ENCODE measurements around the gene GALNT1.

Gene GALNT1

DNA sequence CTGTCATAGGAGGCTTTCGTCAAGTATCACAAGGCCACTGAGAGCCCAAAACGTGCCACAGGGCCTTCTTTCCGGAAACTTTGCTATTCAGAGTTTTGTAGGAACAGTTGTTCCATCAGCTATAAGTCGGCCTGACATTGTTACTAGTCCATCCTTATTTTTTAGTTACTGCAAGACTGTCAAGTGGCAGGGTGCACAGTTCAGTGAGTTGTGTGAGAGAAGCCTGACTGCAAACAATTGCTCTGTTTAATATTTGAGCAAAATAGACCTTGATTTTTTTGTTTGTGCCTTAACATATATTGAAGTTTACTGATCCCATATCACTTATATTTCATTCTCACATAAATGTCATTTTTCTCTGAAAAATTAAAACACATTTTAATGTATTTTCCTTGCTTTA is 110.1 kb downstream of the GALNT1 start:
- WGBS, 2 experiments = 96 to 97% methylated on average over 4 of the region's 4 CpGs
- H3K27me3 ChIP-seq (ENCODE audit: control insufficient read depth, insufficient read depth, low read length, poor library complexity, severe bottlenecking) = no peaks in the 10 kb centered on the region
- H3K36me3 ChIP-seq (ENCODE audit: control insufficient read depth, insufficient read depth, low read length) = no peaks in the 10 kb centered on the region

DNA sequence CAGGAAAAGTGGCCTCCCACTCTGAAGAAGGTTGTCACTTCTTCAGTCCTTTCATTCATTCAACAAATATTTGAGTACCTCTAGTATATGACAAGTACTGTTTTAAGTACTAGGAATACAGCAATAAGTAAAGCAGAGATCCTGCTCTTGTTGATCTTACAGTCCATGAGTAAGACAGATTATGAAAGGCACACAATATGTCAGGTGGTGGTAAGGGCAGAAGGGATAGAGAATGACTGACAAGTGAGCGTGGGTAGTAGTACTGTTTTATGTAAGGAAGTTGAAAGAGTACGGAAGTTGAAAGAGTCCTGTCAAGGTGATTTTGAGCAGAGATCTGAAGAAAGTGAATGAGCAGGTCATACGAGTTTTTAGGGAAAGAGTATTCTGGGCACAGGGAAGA is 111.3 kb downstream of the GALNT1 start:
- Histone ChIP-seq H3K9me3 (ENCODE audit: control insufficient read depth, low read length) (no peaks in the 10 kb centered on the region), H3K27me3 (ENCODE audit: control insufficient read depth, insufficient read depth, low read length, poor library complexity, severe bottlenecking) (no peaks in the 10 kb centered on the region), H3K27ac (ENCODE audit: insufficient read depth, low read depth, low read length, poor library complexity, severe bottlenecking) (no peak overlapping the region), H3K36me3 (ENCODE audit: control insufficient read depth, insufficient read depth, low read length) (no peaks in the 10 kb centered on the region), H3K4me1 (ENCODE audit: control insufficient read depth, insufficient read depth, low read length) (no peaks in the 10 kb centered on the region), H3K4me3 (ENCODE audit: insufficient read depth, low read depth, low read length) (no peak overlapping the region)
- 95 to 97% methylated on average over 3 of the region's 3 CpGs for WGBS, 2 experiments

More for the DNA sequence above, 110.1 kb downstream of the GALNT1 start:
- Histone ChIP-seq H3K4me1 (ENCODE audit: control insufficient read depth, insufficient read depth, low read length) (no peaks in the 10 kb centered on the region), H3K9me3 (ENCODE audit: control insufficient read depth, low read length) (no peaks in the 10 kb centered on the region), H3K27ac (ENCODE audit: insufficient read depth, low read depth, low read length, poor library complexity, severe bottlenecking) (no peak overlapping the region), H3K4me3 (ENCODE audit: insufficient read depth, low read depth, low read length) (no peak overlapping the region)

DNA sequence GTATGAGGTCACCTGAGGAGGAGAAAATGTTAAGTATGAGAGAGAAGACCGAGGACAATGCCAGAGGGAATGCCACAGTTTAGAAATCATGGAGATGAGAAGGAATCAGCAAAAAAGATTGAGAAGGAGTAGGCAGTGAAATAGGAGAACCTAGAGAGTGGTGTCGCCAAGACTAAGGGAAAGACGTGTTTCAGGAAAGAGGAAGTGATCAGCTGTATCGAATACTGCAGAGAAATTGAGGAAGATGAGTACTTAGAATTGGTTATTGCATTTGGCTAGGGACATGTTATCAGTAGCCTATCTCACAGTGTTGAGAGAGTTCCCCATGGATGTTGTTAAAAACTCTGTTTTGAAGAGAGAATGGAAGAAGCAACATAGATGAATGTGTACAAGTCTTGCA is 112.3 kb downstream of the GALNT1 start:
- WGBS, 2 experiments = 93 to 94% methylated on average over 4 of the region's 4 CpGs
- H3K4me3 ChIP-seq (ENCODE audit: insufficient read depth, low read depth, low read length) = no peak overlapping the region
- H3K27ac ChIP-seq (ENCODE audit: insufficient read depth, low read depth, low read length, poor library complexity, severe bottlenecking) = no peak overlapping the region
- no peaks in the 10 kb centered on the region for H3K36me3 ChIP-seq (ENCODE audit: control insufficient read depth, insufficient read depth, low read length)
- no peaks in the 10 kb centered on the region for H3K27me3 ChIP-seq (ENCODE audit: control insufficient read depth, insufficient read depth, low read length, poor library complexity, severe bottlenecking)
- no peaks in the 10 kb centered on the region for H3K9me3 ChIP-seq (ENCODE audit: control insufficient read depth, low read length)
- no peaks in the 10 kb centered on the region for H3K4me1 ChIP-seq (ENCODE audit: control insufficient read depth, insufficient read depth, low read length)

DNA sequence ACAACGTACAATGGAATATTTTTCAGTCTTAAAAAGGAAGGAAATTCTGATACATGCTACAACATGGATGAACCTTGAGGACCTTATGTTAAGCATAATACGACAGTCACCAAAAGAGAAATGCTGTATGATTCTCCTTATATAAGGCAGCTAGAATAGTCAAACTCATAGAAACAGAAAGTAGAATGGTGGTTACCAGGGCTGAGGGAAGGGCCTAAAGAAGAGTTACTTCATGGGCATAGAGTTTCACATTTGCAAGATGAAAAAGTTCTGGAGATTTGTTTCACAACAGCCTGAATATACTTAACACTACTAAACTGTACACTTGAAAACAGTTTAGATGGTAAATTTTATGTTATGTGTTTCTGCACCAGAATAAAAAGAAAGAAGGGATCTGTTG is 113.3 kb downstream of the GALNT1 start:
- H3K4me1 ChIP-seq (ENCODE audit: control insufficient read depth, insufficient read depth, low read length) = no peaks in the 10 kb centered on the region
- H3K27me3 ChIP-seq (ENCODE audit: control insufficient read depth, insufficient read depth, low read length, poor library complexity, severe bottlenecking) = no peaks in the 10 kb centered on the region
- WGBS, 2 experiments = 83 to 98% methylated on average over 2 of the region's 2 CpGs
- no peak overlapping the region for H3K4me3 ChIP-seq (ENCODE audit: insufficient read depth, low read depth, low read length)
- no peaks in the 10 kb centered on the region for H3K36me3 ChIP-seq (ENCODE audit: control insufficient read depth, insufficient read depth, low read length)
- H3K27ac ChIP-seq (ENCODE audit: insufficient read depth, low read depth, low read length, poor library complexity, severe bottlenecking) = no peak overlapping the region
- no peaks in the 10 kb centered on the region for H3K9me3 ChIP-seq (ENCODE audit: control insufficient read depth, low read length)

DNA sequence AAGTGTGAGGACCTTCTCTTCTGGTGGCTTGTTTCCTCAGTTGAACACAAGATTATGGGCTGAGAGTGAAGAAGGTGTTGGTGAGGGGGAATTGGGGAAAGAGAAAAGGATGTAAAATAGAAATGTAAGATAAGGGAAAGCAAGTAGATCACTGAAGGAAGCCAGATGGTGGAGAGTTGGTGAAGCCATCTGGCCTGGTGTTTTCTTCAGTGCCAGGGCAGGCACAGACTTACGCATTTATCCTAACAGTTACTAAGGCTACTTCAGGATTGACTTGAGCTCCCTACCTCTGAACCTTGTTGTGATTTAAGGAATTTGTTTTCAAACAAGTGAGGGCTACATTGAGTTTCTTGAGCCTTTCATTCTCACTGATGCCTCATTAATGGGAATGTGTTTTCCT is 113.8 kb downstream of the GALNT1 start:
- Histone ChIP-seq H3K27ac (ENCODE audit: insufficient read depth, low read depth, low read length, poor library complexity, severe bottlenecking) (no peak overlapping the region), H3K9me3 (ENCODE audit: control insufficient read depth, low read length) (no peaks in the 10 kb centered on the region), H3K36me3 (ENCODE audit: control insufficient read depth, insufficient read depth, low read length) (no peaks in the 10 kb centered on the region), H3K4me1 (ENCODE audit: control insufficient read depth, insufficient read depth, low read length) (no peaks in the 10 kb centered on the region), H3K27me3 (ENCODE audit: control insufficient read depth, insufficient read depth, low read length, poor library complexity, severe bottlenecking) (no peaks in the 10 kb centered on the region), H3K4me3 (ENCODE audit: insufficient read depth, low read depth, low read length) (no peak overlapping the region)
- WGBS, 2 experiments = 100% methylated on average over 1 of the region's 1 CpG

DNA sequence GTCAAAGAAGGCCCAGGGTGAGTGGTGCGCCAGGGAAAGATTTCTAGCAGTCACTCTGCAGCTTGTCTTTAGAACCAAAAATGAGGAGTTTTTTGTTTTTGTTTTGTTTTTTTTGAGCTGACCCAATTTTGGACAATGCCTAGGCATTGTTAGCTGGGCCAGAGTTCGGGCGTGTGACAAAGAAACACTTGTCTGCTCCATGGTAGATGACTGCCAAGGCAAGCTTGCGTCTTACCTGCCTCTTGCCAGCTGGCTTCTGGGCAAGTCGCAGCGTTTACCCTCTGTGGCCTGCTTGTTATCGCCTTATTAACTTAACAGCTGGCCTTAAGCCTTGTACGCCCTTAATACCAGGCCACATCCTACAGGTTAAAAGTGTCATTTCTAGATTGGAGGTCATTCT is 114.3 kb downstream of the GALNT1 start:
- WGBS, 2 experiments = 96% methylated on average over 8 of the region's 8 CpGs
- Histone ChIP-seq H3K36me3 (ENCODE audit: control insufficient read depth, insufficient read depth, low read length) (no peaks in the 10 kb centered on the region), H3K4me3 (ENCODE audit: insufficient read depth, low read depth, low read length) (no peak overlapping the region)

DNA sequence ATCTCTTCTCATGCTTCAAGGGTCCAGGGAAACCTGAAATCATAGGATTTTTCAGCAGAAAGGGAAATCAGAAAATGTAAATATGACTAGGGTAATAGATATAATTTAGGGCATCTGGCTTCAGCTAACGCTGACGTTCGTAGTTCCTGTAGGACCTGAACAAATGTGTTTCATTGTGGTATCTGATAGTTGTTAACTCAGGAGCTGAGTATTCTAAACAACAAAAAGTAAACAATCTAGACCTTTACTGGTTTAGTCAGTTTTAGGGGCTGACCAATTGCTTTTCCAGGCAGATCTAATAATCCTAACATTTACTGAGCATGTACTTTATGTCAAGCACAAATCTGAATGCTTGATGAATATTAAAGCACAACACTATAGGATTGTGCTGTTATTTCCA is 114.8 kb downstream of the GALNT1 start:
- Histone ChIP-seq H3K27ac (ENCODE audit: insufficient read depth, low read depth, low read length, poor library complexity, severe bottlenecking) (no peak overlapping the region), H3K36me3 (ENCODE audit: control insufficient read depth, insufficient read depth, low read length) (no peaks in the 10 kb centered on the region), H3K4me1 (ENCODE audit: control insufficient read depth, insufficient read depth, low read length) (no peaks in the 10 kb centered on the region), H3K4me3 (ENCODE audit: insufficient read depth, low read depth, low read length) (no peak overlapping the region), H3K27me3 (ENCODE audit: control insufficient read depth, insufficient read depth, low read length, poor library complexity, severe bottlenecking) (no peaks in the 10 kb centered on the region), H3K9me3 (ENCODE audit: control insufficient read depth, low read length) (no peaks in the 10 kb centered on the region)
- WGBS, 2 experiments = 99 to 100% methylated on average over 3 of the region's 3 CpGs

More for the DNA sequence above, 114.3 kb downstream of the GALNT1 start:
- Histone ChIP-seq H3K27me3 (ENCODE audit: control insufficient read depth, insufficient read depth, low read length, poor library complexity, severe bottlenecking) (no peaks in the 10 kb centered on the region), H3K9me3 (ENCODE audit: control insufficient read depth, low read length) (no peaks in the 10 kb centered on the region), H3K27ac (ENCODE audit: insufficient read depth, low read depth, low read length, poor library complexity, severe bottlenecking) (no peak overlapping the region), H3K4me1 (ENCODE audit: control insufficient read depth, insufficient read depth, low read length) (no peaks in the 10 kb centered on the region)

DNA sequence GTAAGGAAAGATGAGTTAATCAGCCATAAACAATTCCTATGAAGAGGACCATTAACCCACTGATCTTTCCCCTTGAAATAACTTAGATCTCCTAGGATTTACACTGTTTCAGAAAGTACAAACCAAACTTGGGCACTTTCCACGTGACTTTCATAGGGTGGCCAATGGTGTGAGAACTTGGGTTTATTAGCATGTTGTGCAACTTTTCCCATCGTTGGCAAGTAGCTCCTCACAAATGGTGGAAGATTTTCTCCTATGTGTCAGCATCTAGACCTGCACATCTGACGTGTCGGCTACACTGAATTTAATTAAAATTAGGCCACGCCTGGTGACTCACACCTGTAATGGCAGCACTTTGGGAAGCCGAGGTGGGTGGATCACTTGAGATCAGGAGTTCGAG is 116.3 kb downstream of the GALNT1 start:
- WGBS, 2 experiments = 88 to 93% methylated on average over 7 of the region's 7 CpGs
- Histone ChIP-seq H3K4me1 (ENCODE audit: control insufficient read depth, insufficient read depth, low read length) (no peaks in the 10 kb centered on the region), H3K27ac (ENCODE audit: insufficient read depth, low read depth, low read length, poor library complexity, severe bottlenecking) (no peak overlapping the region), H3K27me3 (ENCODE audit: control insufficient read depth, insufficient read depth, low read length, poor library complexity, severe bottlenecking) (no peaks in the 10 kb centered on the region), H3K4me3 (ENCODE audit: insufficient read depth, low read depth, low read length) (no peak overlapping the region), H3K9me3 (ENCODE audit: control insufficient read depth, low read length) (no peaks in the 10 kb centered on the region), H3K36me3 (ENCODE audit: control insufficient read depth, insufficient read depth, low read length) (no peaks in the 10 kb centered on the region)

DNA sequence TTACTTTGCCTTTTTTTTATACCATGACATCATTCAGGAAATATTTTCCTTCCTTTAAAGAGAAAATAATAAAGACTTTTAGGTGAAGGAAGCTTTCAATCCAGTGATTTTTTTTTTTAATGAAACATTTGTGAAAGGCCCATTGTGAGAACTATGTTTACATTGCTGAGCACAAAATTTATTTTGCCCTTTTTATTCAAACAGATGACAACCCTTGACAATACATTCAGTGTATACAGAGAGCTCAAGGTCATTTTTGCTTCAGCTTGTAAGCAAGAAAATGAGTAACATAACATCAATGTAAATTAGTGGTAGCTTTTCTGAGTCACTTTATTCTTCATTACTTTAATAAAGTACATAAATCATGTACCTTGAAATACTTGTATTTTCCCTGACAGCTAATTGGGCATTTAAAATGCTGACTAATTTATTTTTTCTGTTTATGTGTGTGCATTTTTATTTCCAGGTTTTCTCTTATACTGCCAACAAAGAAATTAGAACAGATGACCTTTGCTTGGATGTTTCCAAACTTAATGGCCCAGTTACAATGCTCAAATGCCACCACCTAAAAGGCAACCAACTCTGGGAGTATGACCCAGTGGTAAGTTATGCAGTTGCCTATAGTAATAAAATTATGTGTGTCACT is 121.6 kb downstream of the GALNT1 start:
- H3K27me3 ChIP-seq (ENCODE audit: control insufficient read depth, insufficient read depth, low read length, poor library complexity, severe bottlenecking) = no peaks in the 10 kb centered on the region
- H3K4me3 ChIP-seq (ENCODE audit: insufficient read depth, low read depth, low read length) = no peak overlapping the region
- H3K4me1 ChIP-seq (ENCODE audit: control insufficient read depth, insufficient read depth, low read length) = no peaks in the 10 kb centered on the region
- H3K36me3 ChIP-seq (ENCODE audit: control insufficient read depth, insufficient read depth, low read length) = no peaks in the 10 kb centered on the region
- no peak overlapping the region for H3K27ac ChIP-seq (ENCODE audit: insufficient read depth, low read depth, low read length, poor library complexity, severe bottlenecking)
- H3K9me3 ChIP-seq (ENCODE audit: control insufficient read depth, low read length) = no peaks in the 10 kb centered on the region

DNA sequence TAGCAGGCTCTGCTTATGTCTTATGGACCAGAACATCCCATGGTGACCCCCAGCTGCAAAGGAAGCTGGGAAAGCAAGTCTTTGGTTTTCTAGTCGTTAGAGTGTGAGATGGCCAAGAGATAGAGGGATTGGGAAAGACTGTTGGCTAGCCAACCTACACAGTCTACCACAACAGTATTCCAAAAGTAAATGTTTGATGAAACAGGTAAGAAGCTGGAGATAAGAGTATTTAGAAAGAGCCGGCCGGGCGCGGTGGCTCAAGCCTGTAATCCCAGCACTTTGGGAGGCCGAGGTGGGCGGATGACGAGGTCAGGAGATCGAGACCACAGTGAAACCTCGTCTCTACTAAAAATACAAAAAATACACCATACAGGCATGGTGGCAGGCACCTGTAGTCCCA is 124.4 kb downstream of the GALNT1 start:
- H3K4me3 ChIP-seq (ENCODE audit: insufficient read depth, low read depth, low read length) = no peak overlapping the region
- H3K4me1 ChIP-seq (ENCODE audit: control insufficient read depth, insufficient read depth, low read length) = no peaks in the 10 kb centered on the region
- 91 to 93% methylated on average over 10 of the region's 10 CpGs for WGBS, 2 experiments
- no peaks in the 10 kb centered on the region for H3K27me3 ChIP-seq (ENCODE audit: control insufficient read depth, insufficient read depth, low read length, poor library complexity, severe bottlenecking)
- peaks cover 5% of the 10 kb centered on the region for H3K36me3 ChIP-seq (ENCODE audit: control insufficient read depth, insufficient read depth, low read length)
- H3K27ac ChIP-seq (ENCODE audit: insufficient read depth, low read depth, low read length, poor library complexity, severe bottlenecking) = no peak overlapping the region
- H3K9me3 ChIP-seq (ENCODE audit: control insufficient read depth, low read length) = no peaks in the 10 kb centered on the region

DNA sequence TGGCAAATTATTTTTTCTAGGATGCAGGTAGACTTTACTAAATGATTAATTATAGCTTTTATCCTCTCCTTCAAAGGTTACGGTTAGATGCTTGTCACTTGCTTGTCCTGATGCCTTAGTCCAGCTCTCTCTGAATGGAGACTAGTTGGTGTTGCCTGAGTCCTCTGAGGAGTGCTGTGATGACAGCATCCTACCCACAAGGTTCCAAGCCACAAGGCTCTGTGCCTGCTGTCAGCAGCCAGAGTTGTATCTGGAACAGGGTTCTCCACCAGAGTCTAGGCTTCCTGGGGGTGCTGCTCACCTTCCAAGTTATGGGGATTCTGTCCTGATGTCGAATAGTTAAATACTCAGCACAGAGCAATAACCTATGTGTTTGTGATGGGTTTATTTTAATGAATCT is 125.7 kb downstream of the GALNT1 start:
- 98 to 100% methylated on average over 2 of the region's 2 CpGs for WGBS, 2 experiments
- H3K36me3 ChIP-seq (ENCODE audit: control insufficient read depth, insufficient read depth, low read length) = peaks cover 5% of the 10 kb centered on the region
- H3K9me3 ChIP-seq (ENCODE audit: control insufficient read depth, low read length) = no peaks in the 10 kb centered on the region
- no peaks in the 10 kb centered on the region for H3K27me3 ChIP-seq (ENCODE audit: control insufficient read depth, insufficient read depth, low read length, poor library complexity, severe bottlenecking)
- no peaks in the 10 kb centered on the region for H3K4me1 ChIP-seq (ENCODE audit: control insufficient read depth, insufficient read depth, low read length)
- H3K27ac ChIP-seq (ENCODE audit: insufficient read depth, low read depth, low read length, poor library complexity, severe bottlenecking) = no peak overlapping the region
- no peak overlapping the region for H3K4me3 ChIP-seq (ENCODE audit: insufficient read depth, low read depth, low read length)
